Suppressor macrophage treated with lipopolysaccharide for 1 hour (primary cell): ENCODE results near the gene STX8.
A peak's percentile ranks its signal among the peaks of the same experiment; 100 is the strongest.
"Not testable (repeated sequence)": the region's sequence is repeated elsewhere in the genome, so short reads cannot be mapped to it uniquely, and the experiment has no call there.

ENCODE experiments used
- DNase-seq, 3 donors: peaks; one replicate each; pipeline ENCODE4 v3.0.0-alpha.2; 2020 to 2022

The STX8 gene

GRCh38 chr17:9290226-9290613, 285.4 kb downstream of the STX8 start:
- no peak for DNase-seq

GRCh38 chr17:9287306-9287705, 288.3 kb downstream of the STX8 start:
- no peak for DNase-seq

GRCh38 chr17:9286434-9286833, 289.2 kb downstream of the STX8 start:
- no peak for DNase-seq

GRCh38 chr17:9285602-9286427, 289.8 kb downstream of the STX8 start:
- DNase-seq = no peak

GRCh38 chr17:9284884-9285283, 290.7 kb downstream of the STX8 start:
- no peak for DNase-seq

GRCh38 chr17:9283909-9284308, 291.7 kb downstream of the STX8 start:
- DNase-seq = no peak

GRCh38 chr17:9279893-9280292, 295.7 kb downstream of the STX8 start:
- DNase-seq = no peak

GRCh38 chr17:9274973-9275372, 300.6 kb downstream of the STX8 start:
- DNase-seq = no peak

- DNase-seq = no peak
Observed at GRCh38 chr17:9273428-9274391, 301.9 kb downstream of the STX8 start.

GRCh38 chr17:9272501-9273200, 303.0 kb downstream of the STX8 start:
- DNase-seq = no peak

GRCh38 chr17:9271989-9272388, 303.6 kb downstream of the STX8 start:
- DNase-seq = peak in 1 of 3 donors; percentile 16

- no peak for DNase-seq
Observed at GRCh38 chr17:9270921-9271320, 304.7 kb downstream of the STX8 start.

GRCh38 chr17:9269350-9270035, 306.1 kb downstream of the STX8 start:
- DNase-seq = no peak

- no peak for DNase-seq
Observed at GRCh38 chr17:9268546-9268945, 307.1 kb downstream of the STX8 start.

- DNase-seq = no peak
Observed at GRCh38 chr17:9266697-9267117, 308.9 kb downstream of the STX8 start.

- DNase-seq = no peak
Observed at GRCh38 chr17:9266031-9266680, 309.5 kb downstream of the STX8 start.

- no peak for DNase-seq
Observed at GRCh38 chr17:9261081-9262012, 314.3 kb downstream of the STX8 start.

- DNase-seq = no peak
Observed at GRCh38 chr17:9259419-9259818, 316.2 kb downstream of the STX8 start.

- no peak for DNase-seq
Observed at GRCh38 chr17:9258115-9259015, 317.3 kb downstream of the STX8 start.

GRCh38 chr17:9257630-9257965, 318.0 kb downstream of the STX8 start:
- not testable (repeated sequence) for DNase-seq
